SK-N-SH (cell line): ENCODE measurements around the gene USP19. TPM values are rescaled to one million over a fixed set of nuclear protein-coding genes. Genes with fewer than 3 reads are reported as not detected.
A peak's percentile ranks its signal among the peaks of the same experiment; 100 is the strongest.

Experiments
- CTCF ChIA-PET: fragments of 300-600, 350-600 bp; formaldehyde crosslinking; extraction: SDS; loops from one replicate; lab custom pipeline; 2021; lab: Yijun Ruan, JAX
- POLR2A ChIA-PET: fragments of 350-600 bp; sonication (Branson Sonifier 250); formaldehyde crosslinking; extraction: SDS; loops from one replicate; lab custom pipeline; 2020; ENCODE audit warnings: antibody characterized with exemption, inconsistent platforms; lab: Yijun Ruan, JAX
- DNase-seq: peaks from one replicate; pipeline ENCODE4 v3.0.0; 2012
- H2AFZ ChIP-seq: fragments of 200-600 bp; sonication (generic); 2 replicates; pipeline ENCODE4 v1.8.1; 2016; ENCODE audit warnings: antibody characterized with exemption, mild to moderate bottlenecking, low read depth
- H3F3A ChIP-seq: fragments of 200-600 bp; sonication (generic); replicated peaks from 2 replicates; pipeline ENCODE3; 2016; ENCODE audit warnings: antibody characterized with exemption, mild to moderate bottlenecking; ENCODE audit not compliant: insufficient read depth
- H3K27ac ChIP-seq, 2 experiments: fragments of 200-500 bp in 1 of 2; fragments of 200-600 bp in 1 of 2; sonication (Bioruptor generic) in 1 of 2; sonication (generic), shearing (Covaris generic) in 1 of 2; 2 replicates each; pipeline versions ENCODE4 v1.5.1 to v1.6.1; 2014 to 2016; ENCODE audit warnings: low read depth in 2 of 2, inconsistent platforms in 1 of 2, low read length in 1 of 2, mild to moderate bottlenecking in 1 of 2, mixed read lengths in 1 of 2
- H3K27me3 ChIP-seq: fragments of 200-600 bp; sonication (generic), shearing (Covaris generic); 2 replicates; pipeline ENCODE4 v1.6.1; 2016; ENCODE audit warnings: mixed run types; ENCODE audit not compliant: insufficient read depth
- H3K36me3 ChIP-seq, 2 experiments: fragments of 200-500 bp in 1 of 2; fragments of 200-600 bp in 1 of 2; sonication (Bioruptor generic) in 1 of 2; sonication (generic) in 1 of 2; replicated peaks in 1 of 2; 2 replicates each; pipeline versions ENCODE3 to v1.5.1; 2014 to 2016; ENCODE audit warnings: low read length in 1 of 2, mild to moderate bottlenecking in 1 of 2; ENCODE audit not compliant: insufficient read depth in 2 of 2, control insufficient read depth in 1 of 2
- H3K4me1 ChIP-seq, 2 experiments: fragments of 200-500 bp in 1 of 2; fragments of 200-600 bp in 1 of 2; sonication (Bioruptor generic) in 1 of 2; sonication (generic), shearing (Covaris generic) in 1 of 2; 2 replicates each; pipeline versions ENCODE4 v1.5.1 to v1.6.1; 2014 to 2016; ENCODE audit warnings: low read depth in 1 of 2, low read length in 1 of 2, mixed run types in 1 of 2; ENCODE audit not compliant: insufficient read depth in 2 of 2, control insufficient read depth in 1 of 2
- H3K4me2 ChIP-seq: fragments of 200-600 bp; sonication (generic), shearing (Covaris generic); 2 replicates; pipeline ENCODE4 v1.6.1; 2017; ENCODE audit warnings: mixed run types
- H3K4me3 ChIP-seq, 2 experiments: fragments of 200-500 bp in 1 of 2; fragments of 200-600 bp in 1 of 2; sonication (Bioruptor generic) in 1 of 2; sonication (generic), shearing (Covaris generic) in 1 of 2; 2 replicates each; pipeline versions ENCODE4 v1.5.1 to v1.8.1; 2014 to 2016; ENCODE audit warnings: low read depth in 2 of 2, inconsistent platforms in 1 of 2, low read length in 1 of 2, mild to moderate bottlenecking in 1 of 2, mixed read lengths in 1 of 2, moderate library complexity in 1 of 2
- H3K79me2 ChIP-seq: fragments of 200-600 bp; sonication (generic); 2 replicates; pipeline ENCODE4 v1.8.1; 2017; ENCODE audit warnings: mild to moderate bottlenecking; ENCODE audit not compliant: insufficient read depth
- H3K9ac ChIP-seq: fragments of 200-600 bp; sonication (generic); 2 replicates; pipeline ENCODE4 v1.6.1; 2017; ENCODE audit warnings: mixed run types
- H3K9me2 ChIP-seq: fragments of 200-600 bp; sonication (generic); 2 replicates; pipeline ENCODE4 v1.6.1; 2017; ENCODE audit warnings: mixed run types
- H3K9me3 ChIP-seq: fragments of 200-600 bp; sonication (generic); 2 replicates; pipeline ENCODE4 v1.6.1; 2017; ENCODE audit warnings: mixed run types, mild to moderate bottlenecking, moderate library complexity
- H4K20me1 ChIP-seq: fragments of 200-600 bp; sonication (generic); 2 replicates; pipeline ENCODE4 v1.6.1; 2017; ENCODE audit warnings: mild to moderate bottlenecking, mixed run types; ENCODE audit not compliant: insufficient read depth
- CHD2 ChIP-seq: fragments of 150-350 bp; IDR thresholded peaks from 2 replicates; pipeline ENCODE4 v1.6.1; 2018; ENCODE audit warnings: low read length; ENCODE audit not compliant: partially characterized antibody
- ELF1 ChIP-seq: IDR thresholded peaks from 2 replicates; pipeline ENCODE4 v1.4.0; 2012
- EP300 ChIP-seq, 2 experiments: IDR thresholded peaks; 2 replicates each; pipeline versions ENCODE4 v1.4.0 to v1.6.1; 2012; ENCODE audit warnings: borderline replicate concordance in 1 of 2, low read depth in 1 of 2, low read length in 1 of 2
- FOSL2 ChIP-seq: IDR thresholded peaks from 2 replicates; pipeline ENCODE4 v1.4.0; 2012; ENCODE audit warnings: low read depth, mild to moderate bottlenecking, moderate library complexity, borderline replicate concordance
- GABPA ChIP-seq: IDR thresholded peaks from 2 replicates; pipeline ENCODE4 v1.4.0; 2012; ENCODE audit warnings: low read depth, mild to moderate bottlenecking
- GATA2 ChIP-seq: sonication (generic); formaldehyde crosslinking; IDR thresholded peaks from 2 replicates; pipeline ENCODE4 v1.5.0; 2020; ENCODE audit warnings: mild to moderate bottlenecking, missing genetic modification reagents
- IRF3 ChIP-seq: fragments of 150-350 bp; IDR thresholded peaks from 2 replicates; pipeline ENCODE4 v1.6.1; 2016; ENCODE audit warnings: mild to moderate bottlenecking, low read depth, low read length
- JUND ChIP-seq: IDR thresholded peaks from 2 replicates; pipeline ENCODE4 v1.4.0; 2012
- MXI1 ChIP-seq: IDR thresholded peaks from 2 replicates; pipeline ENCODE4 v1.6.1; 2012; ENCODE audit warnings: mild to moderate bottlenecking, low read depth, low read length, improper control_type of control experiment
- POLR2AphosphoS5 ChIP-seq: IDR thresholded peaks from 2 replicates; pipeline ENCODE4 v1.6.1; 2012; ENCODE audit warnings: low read depth, low read length
- RAD21 ChIP-seq: IDR thresholded peaks from 2 replicates; pipeline ENCODE4 v1.6.1; 2012; ENCODE audit warnings: mild to moderate bottlenecking, low read length
- RFX5 ChIP-seq: IDR thresholded peaks from 2 replicates; pipeline ENCODE4 v1.6.1; 2012; ENCODE audit warnings: mild to moderate bottlenecking, improper control_type of control experiment, low read length
- RXRA ChIP-seq: IDR thresholded peaks from 2 replicates; pipeline ENCODE4 v1.4.0; 2012; ENCODE audit warnings: low read depth, mild to moderate bottlenecking, borderline replicate concordance
- SIN3A ChIP-seq: IDR thresholded peaks from 2 replicates; pipeline ENCODE4 v1.6.1; 2012; ENCODE audit warnings: low read depth, mild to moderate bottlenecking, low read length, moderate library complexity, borderline replicate concordance
- SMC3 ChIP-seq: IDR thresholded peaks from 2 replicates; pipeline ENCODE4 v1.6.1; 2012; ENCODE audit warnings: low read depth, low read length, improper control_type of control experiment
- TAF1 ChIP-seq: IDR thresholded peaks from 2 replicates; pipeline ENCODE4 v1.6.1; 2012; ENCODE audit warnings: low read depth, mild to moderate bottlenecking, low read length, moderate library complexity, borderline replicate concordance
- WGBS: methylation state at CpG from one replicate; pipeline ENCODE4 v1.1.6; 2017; ENCODE audit warnings: low lambda C conversion rate; 5-methylcytosine and 5-hydroxymethylcytosine counted together
- polyA plus RNA-seq, 3 experiments: library from polyadenylated mRNA; depleted of rRNA; stranded (reverse); fragments of >200 nt; gene quantifications; 2 replicates each; pipeline ENCODE4 v1.2.3, GENCODE V29; 2012
- TF ChIP-seq, protein P1 (sequence below): IDR thresholded peaks from 2 replicates; pipeline ENCODE4 v1.6.1; 2012; ENCODE audit warnings: mild to moderate bottlenecking, low read depth, low read length, moderate library complexity
- TF ChIP-seq, protein P2 (sequence below): IDR thresholded peaks from 2 replicates; pipeline ENCODE4 v1.4.0; 2012; ENCODE audit warnings: low read depth

USP19 gene
- polyA plus RNA-seq, 1 of the 3 experiments (the other 2 are of a cell fraction) = 75.6 TPM

DNA sequence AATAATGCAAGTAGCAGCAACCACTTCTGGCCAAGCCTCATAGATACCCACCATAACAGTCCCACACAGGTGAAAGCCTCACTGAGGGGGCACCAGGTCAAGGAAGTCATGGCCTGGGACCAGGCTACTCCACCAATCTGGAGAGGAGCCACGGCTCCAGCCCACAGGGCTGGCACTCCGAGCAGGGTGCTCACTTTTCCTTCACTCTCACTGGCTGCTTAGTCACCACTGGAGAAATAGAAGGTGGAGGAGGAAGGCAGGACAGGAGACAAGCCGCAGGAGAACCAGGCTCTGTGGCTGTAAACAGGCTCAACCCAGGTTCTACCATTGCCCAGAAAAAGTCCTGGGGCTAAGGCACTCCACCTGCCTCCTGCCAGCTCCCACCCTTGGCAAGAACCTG is 1.2 kb downstream of the USP19 start:
- no peak for DNase-seq
- peak overlapping the region; percentile 89 for H3K9ac ChIP-seq

GRCh38 chr3:49119036-49119435 is 1.6 kb downstream of the USP19 start:
- H3K27ac ChIP-seq = peak overlapping the region in 1 of 2 experiments; percentile 96; a peak in 2 of 4 replicates
- no peaks in the 10 kb centered on the region for H3K9me3 ChIP-seq
- peaks cover 31% of the 10 kb centered on the region for H3K79me2 ChIP-seq
- peak overlapping the region; percentile 89; the same call in 1 of the 2 replicates for H3K9ac ChIP-seq
- 84% methylated on average over 7 of the region's 10 CpGs for WGBS
- CTCF ChIA-PET = interaction anchor here (1.8 to 4.0 kb wide), 2 partner anchors 12 to 25 kb away, joined by 6 to 26 read pairs; partner anchors contain the start of genes LAMB2 and QRICH1
- H4K20me1 ChIP-seq = no peaks in the 10 kb centered on the region
- peak overlapping the region; percentile 95 to 100; a peak in 2 of 4 replicates for H3K4me3 ChIP-seq
- no peaks in the 10 kb centered on the region for H3K27me3 ChIP-seq
- POLR2A ChIA-PET = interaction anchor here (2.6 to 4.0 kb wide), 2 partner anchors 14 to 26 kb away, joined by 16 to 25 read pairs; partner anchors contain the start of genes LAMB2 and QRICH1
- no peaks in the 10 kb centered on the region for H3K9me2 ChIP-seq
- DNase-seq = no peak
- peaks cover 38 to 72% of the 10 kb centered on the region in 2 experiments for H3K36me3 ChIP-seq
- H3K4me1 ChIP-seq = peaks cover 7 to 19% of the 10 kb centered on the region in 2 experiments; a peak in 2 of 4 replicates
- H3F3A ChIP-seq = peaks cover 36% of the 10 kb centered on the region
- no peak overlapping the region for H2AFZ ChIP-seq
- peak overlapping the region; percentile 100 for H3K4me2 ChIP-seq
- TF ChIP-seq ELF1 = no peak
- TF ChIP-seq RXRA = no peak
- TF ChIP-seq IRF3 = no peak
- no peak for TF ChIP-seq JUND
- TF ChIP-seq, protein P1, sequence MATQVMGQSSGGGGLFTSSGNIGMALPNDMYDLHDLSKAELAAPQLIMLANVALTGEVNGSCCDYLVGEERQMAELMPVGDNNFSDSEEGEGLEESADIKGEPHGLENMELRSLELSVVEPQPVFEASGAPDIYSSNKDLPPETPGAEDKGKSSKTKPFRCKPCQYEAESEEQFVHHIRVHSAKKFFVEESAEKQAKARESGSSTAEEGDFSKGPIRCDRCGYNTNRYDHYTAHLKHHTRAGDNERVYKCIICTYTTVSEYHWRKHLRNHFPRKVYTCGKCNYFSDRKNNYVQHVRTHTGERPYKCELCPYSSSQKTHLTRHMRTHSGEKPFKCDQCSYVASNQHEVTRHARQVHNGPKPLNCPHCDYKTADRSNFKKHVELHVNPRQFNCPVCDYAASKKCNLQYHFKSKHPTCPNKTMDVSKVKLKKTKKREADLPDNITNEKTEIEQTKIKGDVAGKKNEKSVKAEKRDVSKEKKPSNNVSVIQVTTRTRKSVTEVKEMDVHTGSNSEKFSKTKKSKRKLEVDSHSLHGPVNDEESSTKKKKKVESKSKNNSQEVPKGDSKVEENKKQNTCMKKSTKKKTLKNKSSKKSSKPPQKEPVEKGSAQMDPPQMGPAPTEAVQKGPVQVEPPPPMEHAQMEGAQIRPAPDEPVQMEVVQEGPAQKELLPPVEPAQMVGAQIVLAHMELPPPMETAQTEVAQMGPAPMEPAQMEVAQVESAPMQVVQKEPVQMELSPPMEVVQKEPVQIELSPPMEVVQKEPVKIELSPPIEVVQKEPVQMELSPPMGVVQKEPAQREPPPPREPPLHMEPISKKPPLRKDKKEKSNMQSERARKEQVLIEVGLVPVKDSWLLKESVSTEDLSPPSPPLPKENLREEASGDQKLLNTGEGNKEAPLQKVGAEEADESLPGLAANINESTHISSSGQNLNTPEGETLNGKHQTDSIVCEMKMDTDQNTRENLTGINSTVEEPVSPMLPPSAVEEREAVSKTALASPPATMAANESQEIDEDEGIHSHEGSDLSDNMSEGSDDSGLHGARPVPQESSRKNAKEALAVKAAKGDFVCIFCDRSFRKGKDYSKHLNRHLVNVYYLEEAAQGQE = no peak
- TF ChIP-seq POLR2AphosphoS5 = no peak
- TF ChIP-seq, protein P2, sequence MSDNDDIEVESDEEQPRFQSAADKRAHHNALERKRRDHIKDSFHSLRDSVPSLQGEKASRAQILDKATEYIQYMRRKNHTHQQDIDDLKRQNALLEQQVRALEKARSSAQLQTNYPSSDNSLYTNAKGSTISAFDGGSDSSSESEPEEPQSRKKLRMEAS = no peak
- TF ChIP-seq CHD2 = no peak
- no peak for TF ChIP-seq RFX5
- TF ChIP-seq EP300 (IDR thresholded peaks at IDR 0.05; ENCODE audit: borderline replicate concordance in 1 of 2, low read depth in 1 of 2, low read length in 1 of 2) = no peak

More for the DNA sequence above, 1.2 kb downstream of the USP19 start:
- H3K4me3 ChIP-seq = peak overlapping the region; percentile 95 to 100
- no peaks in the 10 kb centered on the region for H4K20me1 ChIP-seq
- CTCF ChIA-PET = interaction anchor here (1.8 to 4.0 kb wide), 2 partner anchors 12 to 25 kb away, joined by 6 to 26 read pairs; partner anchors contain the start of genes LAMB2 and QRICH1
- H3K4me1 ChIP-seq = peaks cover 7 to 19% of the 10 kb centered on the region in 2 experiments; a peak in 2 of 4 replicates
- POLR2A ChIA-PET = interaction anchor here (1.8 to 4.0 kb wide), 3 partner anchors 14 to 98 kb away, joined by 5 to 25 read pairs (median 16); partner anchors contain the start of genes LAMB2, NDUFAF3 and QRICH1
- H3K27me3 ChIP-seq = no peaks in the 10 kb centered on the region
- H3K4me2 ChIP-seq = peak overlapping the region; percentile 100
- TF ChIP-seq MXI1 (no peak), TAF1 (no peak), FOSL2 (no peak), SMC3 (no peak), SIN3A (no peak), GABPA (no peak), RAD21 (no peak), GATA2 (no peak), RFX5 (no peak), CHD2 (no peak)
- TF ChIP-seq, protein P2 = no peak
- TF ChIP-seq, protein P1 = no peak
- TF ChIP-seq, all 33 proteins: peak for 0
- Histone ChIP-seq H3F3A (peaks cover 36% of the 10 kb centered on the region), H3K9me2 (no peaks in the 10 kb centered on the region), H3K27ac (peak overlapping the region; percentile 96 to 98; a peak in 3 of 4 replicates), H2AFZ (no peak overlapping the region), H3K36me3 (peaks cover 36 to 72% of the 10 kb centered on the region in 2 experiments), H3K9me3 (no peaks in the 10 kb centered on the region), H3K79me2 (peaks cover 31% of the 10 kb centered on the region)
- WGBS = 0% methylated on average over 1 of the region's 3 CpGs
